ENCODE measurements around the gene XIRP2.
"Not testable (repeated sequence)": the region's sequence is repeated elsewhere in the genome, so short reads cannot be mapped to it uniquely, and the experiment has no call there.

XIRP2 gene

DNA sequence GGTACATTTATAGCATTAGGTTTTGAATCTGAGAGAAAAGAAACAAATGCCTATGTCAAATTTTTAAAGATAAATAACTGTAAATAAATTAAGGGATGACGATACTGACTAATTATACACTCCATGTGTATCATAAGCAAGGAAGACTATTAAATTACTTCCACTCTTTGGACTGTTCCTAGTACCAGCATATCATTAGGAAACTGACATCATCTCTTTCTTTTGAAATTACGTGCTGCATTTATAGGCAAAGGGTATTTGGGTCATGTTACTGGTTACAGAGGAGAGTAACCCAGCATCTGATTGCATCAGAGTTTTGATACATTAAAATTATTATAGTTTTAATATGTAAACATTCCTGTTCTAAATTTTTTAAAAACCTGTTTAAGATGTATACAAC is 309.7 kb downstream of the XIRP2 start:
- no peak for DNase-seq (ENCODE audit: low read depth in 2 of 2)

DNA sequence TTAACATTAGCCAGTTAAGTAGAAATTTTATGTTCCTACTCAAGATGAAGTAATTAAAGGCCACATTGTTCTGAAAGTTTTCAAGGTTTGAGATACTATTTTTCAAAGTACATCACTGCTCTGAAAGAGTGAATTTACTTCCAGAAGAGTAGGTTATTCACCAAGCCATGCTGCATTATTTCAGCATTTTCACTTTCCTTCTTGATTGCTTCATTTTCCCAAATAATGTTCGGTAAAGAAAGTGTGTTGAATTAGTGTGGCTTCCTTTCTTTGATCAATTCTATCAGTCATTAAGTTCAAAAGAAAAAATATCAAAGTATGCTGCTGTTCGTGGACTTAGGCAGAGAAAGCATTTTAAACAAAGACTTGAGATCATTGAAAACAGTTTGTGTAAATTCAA is 310.3 kb downstream of the XIRP2 start:
- no peak for DNase-seq (ENCODE audit: low read depth in 2 of 2)

DNA sequence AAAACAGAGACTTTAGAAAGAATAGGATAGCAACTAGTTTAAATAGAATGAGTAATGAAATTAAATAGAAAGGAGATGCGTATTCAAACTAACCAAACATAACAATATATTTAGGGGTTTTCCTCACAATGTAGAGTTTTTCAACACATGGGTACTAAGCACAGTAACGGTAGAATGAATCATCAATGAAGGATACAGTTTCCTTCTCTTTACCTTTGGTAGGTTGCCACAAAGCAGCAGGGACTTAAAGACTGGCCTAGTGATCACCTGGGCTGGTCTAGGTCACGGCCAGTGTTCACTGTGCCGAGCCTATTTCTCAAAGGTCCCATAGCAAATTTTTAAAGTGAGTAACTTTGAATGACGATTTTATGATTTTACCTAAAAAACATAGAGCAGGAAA is 311.7 kb downstream of the XIRP2 start:
- DNase-seq (ENCODE audit: low read depth in 2 of 2): no peak

DNA sequence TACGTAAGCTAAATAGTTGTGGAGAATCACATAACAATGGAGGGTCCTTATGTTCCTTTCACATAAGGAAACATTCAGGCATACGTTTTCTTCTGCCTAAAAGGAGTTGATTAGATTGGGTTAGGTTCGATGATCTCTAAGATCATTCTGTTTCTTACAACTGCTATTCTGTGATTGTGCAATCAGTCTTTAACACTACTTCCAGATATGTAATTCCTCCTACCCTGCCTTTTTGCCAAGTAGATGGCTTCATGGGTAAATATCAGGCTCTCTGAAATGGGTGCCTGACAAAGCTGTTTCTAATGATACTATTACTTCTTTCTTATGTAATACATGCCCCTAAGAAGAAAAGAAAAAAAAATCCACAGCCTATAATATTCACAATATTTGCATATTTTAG is 321.5 kb downstream of the XIRP2 start:
- no peak for DNase-seq (ENCODE audit: low read depth in 2 of 2)

DNA sequence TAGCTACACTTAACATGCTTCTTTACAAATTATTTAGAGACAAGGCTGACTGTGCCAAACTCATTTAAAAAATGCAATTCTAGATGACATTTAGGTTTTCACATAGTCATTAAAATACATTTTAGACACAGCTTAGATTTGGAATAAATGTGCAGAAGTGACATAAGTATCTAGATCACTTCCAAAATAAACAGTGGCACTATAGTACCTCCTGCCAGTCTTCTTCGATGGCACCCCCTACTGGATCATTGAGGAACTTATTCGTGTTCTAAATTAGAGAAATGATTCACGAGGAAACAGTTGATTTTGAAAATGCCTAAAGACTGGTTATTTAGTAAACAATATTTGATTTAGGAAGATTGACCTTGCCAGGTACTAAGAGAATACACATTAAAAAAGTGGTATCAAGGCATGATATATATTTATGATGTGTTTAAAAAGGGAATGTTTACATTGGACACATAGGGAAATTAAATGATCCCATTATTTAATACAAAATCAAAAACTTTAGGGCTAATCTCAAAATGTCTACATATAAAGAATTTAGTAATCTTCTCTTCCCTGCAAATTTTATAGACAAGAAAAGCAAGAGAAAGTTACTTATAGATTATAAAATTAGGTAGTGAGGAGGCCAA is 323.9 kb downstream of the XIRP2 start:
- no peak for DNase-seq (ENCODE audit: low read depth in 2 of 2)

DNA sequence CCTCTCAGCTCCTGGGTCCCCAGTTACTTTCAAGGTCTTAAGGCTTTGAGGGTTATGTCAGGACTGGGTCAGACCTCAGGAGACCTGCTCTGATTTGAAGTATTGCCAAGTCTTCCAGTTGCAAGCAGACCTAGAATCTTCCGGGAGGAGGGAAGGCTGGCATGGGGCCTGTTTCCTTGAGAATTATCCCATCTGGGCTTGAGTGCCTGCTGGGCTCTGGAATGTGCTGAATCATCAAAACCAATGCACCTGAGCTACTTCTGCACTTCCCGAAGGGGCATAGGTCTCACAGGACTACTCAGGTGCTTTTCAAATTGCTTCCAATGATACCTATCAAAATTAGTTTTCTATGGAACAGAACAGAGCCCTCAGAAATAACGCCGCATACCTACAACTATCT is 327.3 kb downstream of the XIRP2 start:
- DNase-seq (ENCODE audit: low read depth in 2 of 2): no peak

DNA sequence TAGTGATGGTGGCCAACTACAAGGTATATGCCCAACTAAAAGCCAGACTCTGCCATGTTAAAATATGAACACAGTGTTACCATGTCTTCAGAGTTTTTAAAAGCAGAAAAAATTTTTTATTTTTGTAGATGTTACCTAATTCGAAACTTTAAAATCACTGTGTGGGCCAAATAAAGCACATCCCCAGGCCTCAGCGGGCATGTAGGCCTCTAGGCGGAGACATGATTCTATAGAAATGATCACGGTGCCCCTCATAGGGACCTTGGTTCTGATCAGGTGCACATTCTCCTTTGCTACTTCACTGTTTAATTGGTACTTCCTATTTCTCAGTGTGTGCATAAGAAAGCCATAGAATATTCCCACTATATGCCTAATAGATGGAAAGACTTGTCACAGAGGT is 349.2 kb downstream of the XIRP2 start:
- DNase-seq (ENCODE audit: low read depth in 2 of 2): no peak

DNA sequence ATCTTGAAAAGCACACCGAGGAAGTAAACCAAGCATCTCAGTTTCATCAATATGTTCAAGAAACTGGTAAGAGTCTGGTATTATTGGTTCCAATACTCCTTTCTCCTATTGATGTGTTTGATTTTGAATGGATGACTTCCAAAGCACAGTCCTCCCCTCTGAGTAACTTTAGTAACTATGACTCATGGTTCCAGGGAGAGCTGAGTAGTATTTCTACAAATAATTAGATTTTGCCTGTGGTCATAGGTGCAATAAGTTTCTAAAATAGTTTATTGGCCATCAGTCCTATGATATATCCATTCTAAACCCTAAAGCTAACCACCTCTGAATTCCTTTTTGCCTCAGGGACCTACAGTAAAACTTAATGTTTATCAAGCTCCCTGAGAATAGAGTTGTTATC is 352.4 kb downstream of the XIRP2 start:
- no peak for DNase-seq (ENCODE audit: low read depth in 2 of 2)

DNA sequence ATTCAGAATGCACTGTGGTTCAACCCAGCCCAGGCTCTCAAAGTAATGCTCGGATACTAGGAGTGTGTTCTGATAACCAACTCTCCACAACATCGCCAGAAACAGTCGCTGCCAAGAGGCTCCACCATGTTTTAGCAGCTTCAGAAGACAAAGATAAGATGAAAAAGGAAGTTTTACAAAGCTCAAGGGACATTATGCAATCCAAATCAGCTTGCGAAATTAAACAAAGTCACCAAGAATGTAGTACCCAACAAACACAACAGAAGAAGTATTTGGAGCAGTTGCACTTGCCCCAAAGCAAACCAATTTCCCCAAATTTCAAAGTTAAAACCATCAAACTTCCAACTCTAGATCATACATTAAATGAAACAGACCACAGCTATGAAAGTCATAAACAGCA is 360.9 kb downstream of the XIRP2 start:
- DNase-seq (ENCODE audit: low read depth in 2 of 2): no peak

DNA sequence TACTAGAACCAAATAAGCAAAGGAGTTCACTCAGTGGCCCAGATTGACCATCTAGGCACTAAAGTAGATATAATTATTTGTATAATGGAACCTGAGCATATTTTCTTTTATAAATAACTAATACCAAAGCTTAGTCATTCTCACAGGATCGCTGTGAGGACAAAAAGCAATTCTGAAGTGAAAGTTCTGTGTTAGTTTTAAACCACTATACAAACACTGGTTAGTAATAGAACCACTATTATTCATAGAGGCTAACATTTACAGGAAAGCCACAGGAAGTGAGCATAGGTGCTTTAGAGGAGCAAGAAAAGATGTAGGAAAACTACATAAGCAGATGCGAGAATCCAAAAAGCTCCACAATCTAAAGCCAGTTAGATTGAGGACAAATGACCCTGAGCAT is 364.7 kb downstream of the XIRP2 start:
- DNase-seq (ENCODE audit: low read depth in 2 of 2): no peak

DNA sequence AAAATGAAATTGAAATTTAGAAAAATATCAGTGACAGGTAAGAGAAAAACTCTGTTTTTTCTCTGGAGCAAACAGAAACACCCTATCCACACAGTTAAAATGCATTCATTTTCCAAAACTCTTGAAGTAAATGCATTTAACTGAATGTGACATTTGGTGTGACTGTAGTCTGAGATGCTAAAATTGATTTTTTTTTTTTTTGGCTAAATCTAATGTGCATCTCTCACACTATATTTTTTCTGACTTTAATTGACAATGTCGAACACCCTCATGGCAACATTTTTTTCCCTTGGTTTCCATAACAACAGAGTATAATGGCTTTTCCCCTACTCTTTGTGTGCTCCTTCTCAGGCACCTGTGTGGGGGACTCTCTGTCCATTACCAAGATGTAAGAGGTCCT is 366.4 kb downstream of the XIRP2 start:
- DNase-seq (ENCODE audit: low read depth in 2 of 2): no peak

DNA sequence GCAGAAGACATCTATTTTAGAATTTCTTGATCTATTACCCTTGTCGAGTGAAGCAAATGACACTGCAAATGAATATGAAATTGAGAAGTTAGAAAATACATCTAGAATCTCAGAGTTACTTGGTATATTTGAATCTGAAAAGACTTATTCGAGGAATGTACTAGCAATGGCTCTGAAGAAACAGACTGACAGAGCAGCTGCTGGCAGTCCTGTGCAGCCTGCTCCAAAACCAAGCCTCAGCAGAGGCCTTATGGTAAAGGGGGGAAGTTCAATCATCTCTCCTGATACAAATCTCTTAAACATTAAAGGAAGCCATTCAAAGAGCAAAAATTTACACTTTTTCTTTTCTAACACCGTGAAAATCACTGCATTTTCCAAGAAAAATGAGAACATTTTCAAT is 370.4 kb downstream of the XIRP2 start:
- no peak for DNase-seq (ENCODE audit: low read depth in 2 of 2)

DNA sequence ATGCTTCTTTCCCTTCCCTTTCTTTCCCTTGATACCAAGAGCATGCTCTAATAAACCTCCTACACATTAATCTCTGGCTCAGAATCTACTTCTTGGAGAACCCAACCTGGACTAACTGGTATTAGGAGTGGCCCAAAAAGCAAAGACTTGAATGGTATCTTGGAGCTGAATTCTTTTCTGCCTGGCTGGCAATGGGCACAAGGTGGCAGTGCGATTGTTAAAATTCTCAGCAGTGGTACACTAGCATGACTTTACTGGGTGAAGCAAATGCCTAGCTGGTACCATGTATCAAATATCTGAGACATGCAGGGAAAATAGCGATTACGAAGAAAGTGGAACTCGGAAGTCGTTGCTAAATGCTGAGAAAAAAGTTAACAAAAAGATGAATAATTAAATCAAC is 376.1 kb downstream of the XIRP2 start:
- DNase-seq (ENCODE audit: low read depth in 2 of 2): no peak

DNA sequence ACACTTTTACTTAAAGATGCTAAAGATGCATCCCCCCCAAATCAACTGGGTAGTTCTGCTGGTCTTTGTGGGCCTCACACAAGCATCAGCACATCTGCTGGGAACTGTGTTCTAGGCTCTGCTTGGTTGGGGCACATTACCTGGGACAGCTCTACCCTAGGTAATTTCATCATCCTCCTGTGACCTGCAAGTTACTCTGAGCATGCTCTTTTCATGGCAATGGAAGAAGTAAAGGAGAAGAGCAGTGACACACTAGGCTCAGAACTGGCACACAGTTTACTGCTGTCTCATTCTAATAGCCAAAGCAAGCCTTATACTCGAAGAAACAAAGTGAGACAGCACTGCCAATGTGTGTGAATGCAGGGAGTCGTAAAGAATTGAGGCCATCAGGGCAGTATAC is 376.7 kb downstream of the XIRP2 start:
- no peak for DNase-seq (ENCODE audit: low read depth in 2 of 2)

DNA sequence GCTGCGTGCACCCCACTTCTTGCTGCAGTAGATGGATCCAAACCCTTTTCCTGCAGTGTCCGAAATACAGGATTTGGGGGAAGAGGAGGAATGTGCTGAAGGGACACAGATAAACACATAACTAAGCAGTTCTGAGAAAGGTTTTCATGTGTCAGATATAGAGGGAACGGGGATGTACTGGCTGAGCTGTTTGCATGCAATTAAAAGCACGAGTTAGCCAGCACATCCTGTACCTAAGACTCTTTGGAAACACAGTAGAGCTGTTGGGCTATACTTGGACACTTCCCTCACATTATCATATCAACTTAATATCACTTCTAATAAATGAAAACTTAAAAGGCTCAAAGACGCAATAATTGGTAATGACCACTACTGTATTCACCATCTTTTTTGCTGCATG is 377.4 kb downstream of the XIRP2 start:
- no peak for DNase-seq (ENCODE audit: low read depth in 2 of 2)

DNA sequence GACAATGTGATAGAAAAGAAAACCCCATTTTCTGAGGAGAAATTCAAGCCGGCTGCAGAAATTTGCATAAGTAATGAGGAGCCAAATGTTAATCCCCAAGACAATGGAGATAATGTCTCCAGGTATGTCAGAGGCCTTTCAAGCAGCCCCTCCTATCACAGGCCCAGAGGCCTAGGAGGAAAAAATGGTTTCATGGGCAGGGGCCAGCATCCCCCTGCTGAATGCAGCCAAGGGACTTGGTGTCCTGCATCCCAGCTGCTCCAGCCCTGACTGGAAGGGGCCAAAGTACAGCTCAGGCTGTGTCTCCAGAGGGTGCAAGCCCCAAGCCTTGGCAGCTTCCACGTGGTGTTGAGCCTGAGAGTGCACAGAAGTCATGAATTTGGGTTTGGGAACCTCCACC is 380.0 kb downstream of the XIRP2 start:
- DNase-seq (ENCODE audit: low read depth in 2 of 2): not testable (repeated sequence)

DNA sequence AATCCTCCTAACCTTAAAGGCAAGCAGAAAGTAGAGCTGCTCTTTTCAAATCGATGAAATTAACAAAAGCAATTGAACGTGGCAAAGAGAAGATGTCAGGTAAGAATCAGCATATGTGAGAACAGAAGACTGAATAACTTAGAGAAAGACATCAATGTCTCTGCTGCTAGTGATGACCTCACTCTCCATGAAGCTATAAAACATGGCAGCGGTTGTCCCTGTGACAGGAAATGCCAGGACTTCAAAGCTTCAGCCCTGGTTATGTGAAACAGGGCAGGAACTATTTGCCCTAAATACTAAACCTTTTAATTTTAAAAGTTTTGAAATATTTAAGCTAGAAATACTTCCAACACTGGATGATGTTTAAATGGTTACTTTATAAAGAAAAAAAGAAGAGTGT is 383.7 kb downstream of the XIRP2 start:
- DNase-seq (ENCODE audit: low read depth in 2 of 2): no peak

DNA sequence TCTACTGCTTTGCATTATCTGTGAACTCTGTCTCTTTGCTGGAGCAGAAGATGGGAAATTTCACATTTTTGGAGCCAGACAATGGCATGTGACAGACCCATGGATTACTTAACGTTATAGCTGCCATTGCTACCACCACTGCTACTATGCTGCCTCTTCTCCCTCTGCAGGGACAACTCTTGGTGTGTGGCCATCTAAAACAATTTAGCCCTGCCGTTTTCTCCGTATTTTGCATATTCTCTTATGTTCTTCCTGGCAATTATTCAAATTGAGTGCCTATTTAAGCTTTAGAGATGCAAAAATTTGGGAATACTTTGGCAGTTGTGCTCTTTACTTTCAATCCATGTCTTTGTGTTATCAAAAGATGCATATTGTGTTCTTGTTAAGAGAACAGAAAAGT is 386.8 kb downstream of the XIRP2 start:
- no peak for DNase-seq (ENCODE audit: low read depth in 2 of 2)

DNA sequence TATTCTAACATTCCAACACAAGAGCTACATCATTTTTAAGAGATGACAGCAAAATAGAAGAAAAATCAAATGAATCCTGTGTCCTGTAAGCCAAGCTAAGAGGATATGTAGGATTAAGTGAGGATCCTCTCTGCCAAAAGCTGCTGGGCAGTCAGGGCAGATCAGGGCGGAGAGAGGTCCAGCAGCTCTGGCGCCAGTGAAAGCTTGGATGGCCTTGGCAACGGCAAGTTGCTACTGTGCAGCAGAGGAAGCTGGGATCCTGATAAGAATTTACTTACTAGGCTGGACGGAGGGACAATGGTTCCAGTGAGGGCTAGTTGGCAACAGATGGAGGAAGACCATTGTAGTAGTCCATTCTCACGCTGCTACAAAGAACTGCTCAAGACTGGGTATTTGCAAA is 391.5 kb downstream of the XIRP2 start:
- DNase-seq (ENCODE audit: low read depth in 2 of 2): no peak

DNA sequence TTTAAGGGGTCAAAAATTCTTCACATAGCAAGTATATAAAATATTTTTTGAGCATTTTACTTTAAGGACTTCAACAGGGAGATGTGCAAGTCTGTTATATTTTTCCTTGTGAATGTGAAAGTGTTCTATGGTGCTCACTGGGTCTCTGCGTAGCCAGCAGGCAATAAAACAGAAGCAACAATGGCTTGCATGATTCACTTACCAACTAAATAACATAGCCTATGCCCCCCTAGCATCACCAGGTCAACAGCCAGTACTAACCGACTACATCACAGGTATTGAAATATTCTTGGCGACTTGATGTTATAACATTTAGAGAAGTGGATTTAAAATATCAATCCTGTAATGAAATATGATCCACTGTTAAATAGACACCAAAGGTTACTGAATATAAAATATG is 398.9 kb downstream of the XIRP2 start:
- DNase-seq (ENCODE audit: low read depth in 2 of 2): no peak

DNA sequence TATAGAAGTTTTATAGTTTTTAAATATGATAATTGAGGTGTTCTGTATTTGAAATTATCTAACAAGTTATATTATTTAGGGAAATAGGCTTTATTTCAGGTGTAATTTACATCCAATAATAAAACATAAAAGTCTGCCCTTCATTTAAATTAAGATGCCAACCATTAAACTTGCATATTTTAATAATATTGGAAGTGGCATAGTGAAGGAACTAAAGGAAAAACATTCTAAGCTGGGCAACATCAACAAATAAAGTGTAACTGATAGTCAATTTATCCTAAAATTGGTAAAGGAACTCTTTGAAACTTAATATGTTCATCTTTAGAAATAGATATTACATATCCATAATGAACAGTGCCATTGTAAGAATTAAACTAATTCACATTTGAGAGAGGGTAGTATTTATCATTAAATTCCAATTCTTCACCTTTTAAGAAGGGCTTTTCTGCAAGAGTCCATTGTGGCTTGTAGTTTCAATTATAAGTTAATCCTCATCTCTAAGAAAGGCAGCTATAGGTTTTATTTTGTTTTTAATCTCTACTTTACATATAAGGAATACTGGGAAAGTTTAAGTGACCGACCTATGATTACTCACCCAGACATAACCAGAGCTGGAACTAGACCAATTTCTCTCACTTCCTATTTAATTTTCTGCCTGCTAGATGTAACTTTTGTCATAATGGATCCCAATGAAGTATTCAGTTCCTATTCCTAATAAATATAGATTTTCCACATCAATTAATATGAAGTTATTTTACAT is 401.6 kb downstream of the XIRP2 start:
- no peak for DNase-seq (ENCODE audit: low read depth in 2 of 2)

DNA sequence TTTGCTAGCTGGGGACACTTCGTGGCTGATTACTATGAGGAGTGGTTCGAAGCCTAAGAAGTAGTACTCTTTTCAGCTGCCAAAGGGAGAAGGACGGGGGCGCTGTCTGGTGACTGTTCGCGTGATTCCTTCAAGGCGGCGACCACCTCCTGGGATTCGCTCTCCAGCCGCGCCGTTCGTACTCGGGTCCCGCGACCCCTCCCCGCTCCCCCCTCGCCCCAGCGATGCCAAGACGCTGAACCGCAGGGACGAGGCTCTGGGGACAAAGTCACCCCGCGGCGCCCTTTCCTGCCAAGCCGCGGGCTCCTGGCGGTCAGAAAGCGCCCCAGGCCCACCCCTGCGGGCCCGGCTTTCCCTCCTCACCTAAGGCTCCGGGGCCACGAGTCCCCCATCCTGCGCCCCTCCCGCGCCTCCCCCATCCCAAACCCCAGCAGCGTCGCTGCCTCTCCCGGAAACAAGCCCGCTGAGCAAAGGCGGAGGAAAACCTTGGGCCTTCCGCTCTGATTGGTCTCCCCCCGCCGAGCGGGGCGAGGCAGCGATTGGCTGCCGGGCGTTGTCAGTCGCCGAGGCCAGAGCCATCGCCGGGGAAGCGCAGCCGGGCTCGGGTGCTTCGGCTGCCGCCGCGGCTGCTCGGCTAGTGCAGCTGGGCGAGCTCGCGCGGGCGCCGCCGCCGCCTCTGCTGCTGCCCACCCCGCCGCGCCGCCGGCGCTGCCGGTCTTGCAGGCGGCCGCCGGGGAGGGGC is 404.3 kb downstream of the XIRP2 start, which contains the start of gene B3GALT1:
B3GALT1 (plus strand) TSS at position 572 of the 742 bp plus-strand sequence.
- DNase-seq (ENCODE audit: low read depth in 2 of 2): peak in 1 of 2 donors; percentile 3

DNA sequence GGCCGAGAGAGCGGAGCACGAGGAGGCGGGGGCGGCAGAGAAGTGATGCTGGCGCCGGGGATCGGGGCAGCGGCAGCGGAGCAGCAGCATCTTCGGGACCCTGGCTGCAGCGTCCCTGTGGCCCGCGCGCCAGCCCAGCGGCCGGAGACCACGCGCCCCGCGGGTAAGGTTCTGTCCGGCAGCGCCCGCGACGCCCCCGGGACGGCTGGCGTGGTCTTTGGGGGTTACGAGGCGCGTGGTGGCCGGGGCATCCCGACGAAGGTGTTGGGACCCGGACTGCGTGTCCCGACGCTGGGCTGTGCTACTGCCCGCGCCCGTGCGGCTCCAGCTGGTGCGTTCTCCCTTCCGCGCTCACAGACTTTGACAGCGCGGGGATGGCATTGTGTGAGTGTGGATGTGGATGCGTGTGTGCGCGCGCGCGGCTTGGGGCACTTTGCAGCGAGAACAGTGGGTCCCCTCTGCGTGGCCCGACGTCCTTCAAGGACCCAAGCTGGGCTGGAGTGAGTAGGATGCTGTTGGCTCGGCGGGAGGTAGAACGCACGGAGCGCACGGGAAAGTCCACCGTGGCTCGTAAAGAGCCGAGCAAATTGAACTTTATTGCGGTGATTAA is 405.0 kb downstream of the XIRP2 start:
- no peak for DNase-seq (ENCODE audit: low read depth in 2 of 2)
